EH (cell line): ENCODE results near the gene JPT1.
A peak's percentile ranks its signal among the peaks of the same experiment; 100 is the strongest.

Experiments
- DNase-seq: peaks from one replicate; pipeline ENCODE4 v3.0.0-alpha.2; 2015; ENCODE audit warnings: low read depth

JPT1 gene

DNA sequence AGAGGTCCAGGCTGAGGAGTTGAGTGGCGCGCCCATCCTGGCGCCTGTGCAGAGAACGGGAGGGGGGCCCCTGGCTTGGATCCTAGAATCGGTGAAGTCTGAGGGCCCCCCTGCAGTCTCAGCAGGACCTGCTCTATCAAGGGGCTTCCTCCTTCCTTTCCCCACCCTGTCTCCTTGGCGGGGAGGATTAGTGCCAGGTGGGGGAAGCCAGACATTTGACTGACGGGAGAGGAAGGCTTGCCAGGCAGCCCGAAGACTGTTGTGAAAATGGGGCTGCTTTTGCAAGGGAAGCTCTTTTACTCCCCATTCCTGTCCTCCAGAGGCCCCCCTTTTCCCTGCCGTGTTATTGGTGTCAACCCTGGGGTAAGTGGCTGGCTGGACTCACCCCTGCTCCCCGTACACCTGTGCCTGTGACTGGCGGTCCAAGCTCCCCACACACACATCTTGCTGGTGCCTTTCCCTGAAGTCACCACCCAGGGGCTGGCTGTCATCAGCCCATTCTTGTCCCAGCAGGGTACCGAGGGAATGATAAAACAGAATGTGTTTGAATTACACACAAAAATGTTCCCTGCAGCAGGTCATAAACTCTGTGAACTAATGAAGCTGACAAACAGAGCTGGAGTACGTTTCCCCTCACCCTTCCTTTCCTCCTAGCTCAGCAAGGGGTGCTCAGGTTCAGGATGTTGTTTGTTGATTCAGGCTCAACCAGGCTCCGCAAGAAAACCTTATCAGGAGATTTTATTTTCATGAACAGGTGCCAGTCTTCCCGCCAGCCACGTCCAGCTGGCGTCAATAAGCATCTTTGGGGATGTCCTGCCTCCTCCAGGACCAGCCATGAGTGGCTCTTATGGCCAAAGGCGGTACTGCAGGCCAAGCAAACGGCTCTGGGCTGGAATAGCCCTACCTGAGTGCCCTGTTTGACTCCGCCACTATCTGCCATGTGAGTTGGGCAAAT lies 48.9 kb downstream of the JPT1 start:
- DNase-seq, result peak; percentile 44

GRCh38 chr17:75103601-75104554 lies 50.4 kb downstream of the JPT1 start:
- no peak for DNase-seq

DNA sequence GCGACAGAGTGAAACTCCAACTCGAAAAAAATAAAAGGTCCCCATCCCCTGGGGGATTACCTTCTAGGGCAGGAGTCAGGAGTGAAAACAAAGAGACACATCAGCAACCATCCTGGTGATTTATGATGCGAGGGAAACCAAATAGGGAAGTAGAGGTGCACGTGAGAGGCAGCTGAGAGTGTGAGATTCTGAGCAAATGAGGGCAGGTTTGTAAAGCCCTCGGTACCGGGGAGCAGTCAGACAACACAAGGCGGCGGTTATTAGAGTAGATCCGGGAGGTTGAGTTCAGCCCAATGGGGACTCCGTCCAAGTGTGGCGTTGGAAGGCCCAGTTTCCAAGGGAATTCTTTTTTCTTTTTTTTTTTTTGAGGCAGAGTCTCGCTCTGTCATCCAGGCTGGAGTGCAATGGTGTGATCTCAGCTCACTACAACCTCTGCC lies 51.9 kb downstream of the JPT1 start:
- DNase-seq, result no peak

- no peak for DNase-seq
Measured at GRCh38 chr17:75099881-75100595, 54.3 kb downstream of the JPT1 start.

- DNase-seq, result no peak
Measured at GRCh38 chr17:75098861-75099260, 55.5 kb downstream of the JPT1 start.

- no peak for DNase-seq
Measured at GRCh38 chr17:75097865-75098264, 56.4 kb downstream of the JPT1 start.

GRCh38 chr17:75096082-75096625 lies 58.2 kb downstream of the JPT1 start:
- DNase-seq, result peak; percentile 88

- DNase-seq, result no peak
Measured at GRCh38 chr17:75094871-75095399, 59.4 kb downstream of the JPT1 start.

GRCh38 chr17:75093548-75094158 lies 60.7 kb downstream of the JPT1 start:
- DNase-seq, result no peak

GRCh38 chr17:75091855-75092327 lies 62.4 kb downstream of the JPT1 start:
- DNase-seq, result no peak

DNA sequence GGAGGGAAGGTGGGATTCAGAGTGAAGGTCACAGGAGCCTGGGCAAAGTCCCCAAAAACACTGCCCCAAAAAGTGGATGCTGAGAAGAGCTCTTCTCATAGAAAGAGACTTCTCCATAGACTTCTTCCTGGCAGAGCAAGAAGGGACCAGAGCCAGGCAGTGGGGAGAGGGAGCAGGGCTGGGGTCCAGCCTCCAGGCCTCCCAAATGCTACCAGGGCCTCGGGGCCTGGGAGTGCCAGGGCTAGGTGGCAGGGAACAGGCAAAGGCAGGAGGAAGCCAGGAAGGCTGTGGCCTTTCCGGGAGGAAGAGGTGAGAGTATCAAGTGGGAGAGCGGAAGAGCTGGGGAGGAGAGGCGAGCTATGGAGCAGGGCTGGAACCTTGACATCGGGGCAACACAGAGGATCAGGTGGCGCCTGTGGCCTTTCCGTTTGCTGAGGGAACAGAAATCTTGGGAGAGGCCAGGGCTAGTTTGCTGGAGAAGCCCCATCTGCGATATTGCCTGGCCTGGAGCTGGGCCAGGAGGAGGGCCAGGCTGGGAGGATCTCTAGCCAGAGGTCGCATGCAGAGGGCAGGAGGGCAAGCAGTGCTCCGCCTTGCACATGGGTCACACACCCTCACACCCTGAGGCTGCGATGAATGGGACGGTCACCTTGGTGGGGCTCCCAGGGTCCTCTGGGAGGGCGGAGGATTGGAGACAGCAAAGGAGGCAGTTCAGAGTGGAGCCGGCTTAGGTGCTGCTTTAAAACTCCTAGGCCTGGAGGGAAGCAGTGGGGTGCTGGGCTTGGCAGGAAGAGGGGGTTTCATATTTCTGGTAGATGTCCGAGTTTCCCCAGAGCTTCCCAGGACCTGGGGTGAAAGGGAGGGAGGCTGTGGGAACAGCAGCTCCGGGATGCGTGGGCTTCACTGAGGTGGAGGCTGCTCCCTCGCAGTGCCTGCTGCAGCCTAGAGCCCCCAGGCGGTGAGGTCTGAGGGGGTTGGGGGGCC lies 63.1 kb downstream of the JPT1 start:
- no peak for DNase-seq

DNA sequence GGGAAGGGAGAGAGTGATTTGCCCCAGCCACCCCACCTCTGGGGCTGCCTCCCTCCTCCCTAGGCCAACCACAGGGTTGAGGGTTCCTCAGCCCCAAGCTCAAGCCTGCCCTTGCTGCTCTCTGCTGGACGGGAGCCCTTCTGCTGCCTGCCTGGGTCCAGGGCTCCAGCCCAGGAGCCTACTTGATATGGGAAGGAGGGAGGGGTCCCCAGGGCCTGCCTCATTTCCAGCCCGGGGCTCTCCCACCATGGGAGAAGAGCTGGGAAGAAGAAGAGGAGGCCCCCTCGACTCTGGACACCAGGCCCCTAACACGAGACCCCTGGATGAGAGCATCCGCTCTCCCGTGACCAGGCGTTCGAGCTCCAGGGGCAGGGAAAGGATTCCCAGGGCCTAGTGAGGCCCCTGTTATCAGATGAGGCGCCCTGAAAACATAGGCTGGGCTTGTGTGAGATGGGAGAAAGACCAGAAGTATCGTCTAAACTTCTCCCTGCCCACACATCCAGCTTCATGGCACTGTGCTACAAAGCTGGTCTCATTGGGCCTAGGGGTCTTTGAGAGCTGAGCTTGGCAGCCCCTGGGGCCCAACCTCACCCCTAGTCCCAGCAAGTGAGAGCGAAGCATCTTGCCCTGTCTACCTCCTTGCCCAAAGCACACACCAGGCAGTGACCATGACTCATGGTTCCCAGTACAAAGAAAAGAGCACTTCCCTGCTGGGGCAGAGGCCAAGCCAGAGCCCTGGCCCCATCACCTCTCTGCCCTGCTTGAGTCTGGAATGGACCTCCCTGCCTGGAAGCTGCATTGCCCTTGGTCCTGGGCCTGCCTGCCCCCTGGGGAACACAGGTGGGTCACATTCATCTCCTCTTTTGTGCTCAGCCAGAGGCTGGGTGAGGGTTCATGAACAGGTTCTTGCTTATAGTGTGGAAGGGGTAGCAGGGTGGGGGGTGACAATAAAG lies 65.6 kb downstream of the JPT1 start:
- peak; percentile 64 for DNase-seq

DNA sequence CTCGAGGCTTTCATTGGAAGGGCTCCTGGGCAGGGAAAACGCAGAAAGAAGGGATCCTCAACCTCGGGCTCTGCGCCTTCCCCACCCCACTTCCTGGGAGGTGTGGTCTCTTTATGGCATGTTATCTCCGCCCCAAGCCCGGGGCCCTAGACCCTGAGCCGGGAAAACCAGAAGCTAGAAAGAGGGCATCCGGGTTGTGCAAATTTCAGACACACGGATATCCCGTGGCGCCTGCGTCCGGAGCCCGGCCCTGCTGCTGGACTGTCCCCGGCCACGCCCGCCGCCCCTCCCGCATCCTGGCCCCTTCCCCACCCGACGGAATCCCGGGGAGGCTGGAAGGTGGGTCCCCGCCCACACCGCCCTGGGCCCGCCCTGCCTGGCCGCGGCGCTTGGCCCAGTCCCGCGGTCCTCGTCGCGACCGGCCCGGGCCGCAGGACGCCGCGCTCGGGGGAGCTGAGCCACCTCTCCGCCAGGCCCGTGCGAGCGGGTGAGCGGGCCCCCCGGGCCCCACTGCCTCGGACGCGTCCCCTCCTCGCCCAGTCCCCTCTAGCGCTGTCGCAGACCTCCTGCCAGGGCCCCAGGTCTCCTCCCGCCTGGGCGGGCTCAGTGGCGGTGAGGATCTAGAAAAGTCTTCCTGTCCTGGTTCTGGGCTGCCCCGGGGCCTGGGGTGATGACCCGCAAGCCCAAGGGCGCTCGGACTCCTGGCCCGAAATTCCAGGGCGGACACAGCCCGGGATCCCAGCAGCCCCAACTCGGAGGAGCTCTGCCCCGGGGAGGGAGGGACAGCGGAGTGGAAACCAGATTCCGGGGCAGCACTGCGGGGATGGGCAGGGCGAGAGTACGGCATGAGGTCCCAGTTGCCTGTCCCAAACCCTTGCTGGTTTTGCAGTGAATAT lies 66.5 kb downstream of the JPT1 start, which contains the start of gene SLC16A5:
Gene SLC16A5, plus strand, starts transcription at position 397 of the 896 bp plus-strand sequence. CDS start 5,683 bp downstream, outside the sequence.
- peak; percentile 97 for DNase-seq

- no peak for DNase-seq
Measured at GRCh38 chr17:75087182-75087557, 67.1 kb downstream of the JPT1 start.

DNA sequence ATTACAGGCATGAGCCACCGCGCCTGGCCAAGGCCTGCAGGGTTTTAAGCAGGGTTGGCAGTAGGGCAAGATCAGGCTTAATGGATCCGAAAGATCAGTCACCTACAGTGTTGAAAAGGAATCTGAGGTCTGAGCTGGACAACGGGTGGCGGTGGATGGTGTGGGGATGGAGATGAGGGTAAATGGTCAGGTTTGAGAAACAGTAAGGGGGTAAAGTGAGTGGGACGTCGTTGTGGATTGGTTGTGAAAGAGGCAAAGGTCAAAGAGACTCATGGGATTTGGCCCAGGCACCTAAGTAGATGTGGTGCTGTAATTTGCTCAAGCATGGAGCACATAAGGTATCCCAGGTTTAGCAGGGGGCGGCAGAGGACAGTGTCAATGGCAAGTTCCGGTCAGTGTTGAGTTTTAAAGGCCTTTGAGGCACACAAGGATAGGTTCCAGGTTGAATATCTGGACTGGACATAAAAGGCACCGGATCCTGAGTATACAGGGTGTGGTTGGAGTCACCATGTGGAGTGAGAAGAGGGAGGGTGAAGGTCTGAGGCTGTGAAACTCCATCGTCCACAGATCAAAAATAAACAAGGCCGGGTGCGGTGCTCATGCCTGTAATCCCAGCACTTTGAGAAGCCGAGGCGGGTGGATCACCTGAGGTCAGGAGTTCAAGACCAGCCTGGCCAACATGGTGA lies 67.7 kb downstream of the JPT1 start:
- no peak for DNase-seq
